Measurements from ENCODE around the gene AIF1L. TPM values are rescaled to one million over a fixed set of nuclear protein-coding genes. Genes with fewer than 3 reads are reported as not detected.

Gene AIF1L
- total and polyA plus RNA-seq, 3 donors from 2014 or later, result 8.3 to 24.6 (median 14.9) TPM

DNA sequence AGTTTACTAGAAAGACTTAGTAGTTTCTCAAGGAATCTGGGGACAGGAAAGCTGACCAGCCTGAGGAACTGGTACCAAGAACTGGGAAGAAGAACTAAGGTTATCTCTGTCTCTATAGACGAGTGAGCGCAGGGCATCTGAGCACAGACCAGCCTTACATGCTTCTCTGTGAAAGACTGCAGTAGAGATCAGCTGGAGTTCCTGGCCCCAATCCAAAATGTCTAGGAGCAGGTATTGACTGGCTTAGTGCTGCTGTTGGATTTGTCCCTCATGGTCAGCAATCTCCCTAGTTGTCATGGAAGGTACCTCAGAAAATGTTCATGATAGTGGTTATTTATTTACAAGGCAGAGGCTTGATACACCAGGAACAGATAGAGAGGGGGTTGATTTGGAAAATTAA is 42.3 kb downstream of the AIF1L start:
- no peaks in the 10 kb centered on the region for H3K4me1 ChIP-seq
- H3K4me3 ChIP-seq, result no peak overlapping the region
- H3K36me3 ChIP-seq (ENCODE audit: low read depth, missing control alignments), result no peaks in the 10 kb centered on the region
- no peak for TF ChIP-seq CTCF (IDR thresholded peaks at IDR 0.05)
- TF ChIP-seq POLR2A (IDR thresholded peaks at IDR 0.05), result no peak
- DNase-seq, result no peak
- intact Hi-C loops (cut with DNase I; ENCODE audit: low total_unique reads), result no loop called here
- no peak overlapping the region for H3K27ac ChIP-seq
- H3K9me3 ChIP-seq, result no peaks in the 10 kb centered on the region
- no peaks in the 10 kb centered on the region for H3K27me3 ChIP-seq
- 72 to 82% methylated on average over 2 of the region's 2 CpGs for WGBS, 2 donors

GRCh38 chr9:131140112-131140511 is 43.8 kb downstream of the AIF1L start:
- H3K27me3 ChIP-seq, result no peaks in the 10 kb centered on the region
- no peaks in the 10 kb centered on the region for H3K9me3 ChIP-seq
- 96 to 98% methylated on average over 4 of the region's 4 CpGs for WGBS, 2 donors
- intact Hi-C loops (cut with DNase I; ENCODE audit: low total_unique reads), result no loop called here
- TF ChIP-seq CTCF (IDR thresholded peaks at IDR 0.05) (no peak), POLR2A (IDR thresholded peaks at IDR 0.05) (no peak)
- no peak for DNase-seq
- H3K4me1 ChIP-seq, result no peaks in the 10 kb centered on the region
- no peaks in the 10 kb centered on the region for H3K36me3 ChIP-seq (ENCODE audit: low read depth, missing control alignments)
- H3K27ac ChIP-seq, result no peak overlapping the region
- no peak overlapping the region for H3K4me3 ChIP-seq

DNA sequence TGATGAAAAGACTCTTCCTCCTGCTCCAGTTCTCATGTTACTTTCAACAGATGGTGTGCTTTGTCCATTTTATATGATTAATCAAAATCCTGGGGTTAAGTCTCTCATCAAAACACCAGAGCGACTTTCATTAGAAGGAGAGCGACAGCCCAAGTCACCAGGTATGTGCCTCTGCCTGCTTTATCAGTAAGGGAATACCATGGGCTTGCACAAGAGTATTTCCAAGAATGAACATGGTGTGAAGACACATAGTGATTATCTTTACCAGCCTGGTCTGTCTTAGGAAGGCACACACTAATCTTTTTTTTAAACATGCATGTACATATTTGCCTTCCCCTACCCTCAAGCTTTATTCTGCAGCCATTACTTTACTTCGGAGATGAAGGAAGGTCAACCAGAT is 44.2 kb downstream of the AIF1L start:
- Histone ChIP-seq H3K27ac (no peak overlapping the region), H3K4me1 (no peaks in the 10 kb centered on the region), H3K4me3 (no peak overlapping the region), H3K9me3 (no peaks in the 10 kb centered on the region), H3K36me3 (ENCODE audit: low read depth, missing control alignments) (no peaks in the 10 kb centered on the region), H3K27me3 (no peaks in the 10 kb centered on the region)
- WGBS, 2 donors, result 91 to 92% methylated on average over 3 of the region's 3 CpGs
- TF ChIP-seq CTCF (IDR thresholded peaks at IDR 0.05), result no peak
- TF ChIP-seq POLR2A (IDR thresholded peaks at IDR 0.05), result no peak
- intact Hi-C loops (cut with DNase I; ENCODE audit: low total_unique reads), result no loop called here
- DNase-seq, result no peak

GRCh38 chr9:131142160-131142559 is 45.8 kb downstream of the AIF1L start:
- Histone ChIP-seq H3K9me3 (no peaks in the 10 kb centered on the region), H3K4me1 (no peaks in the 10 kb centered on the region), H3K36me3 (ENCODE audit: low read depth, missing control alignments) (no peaks in the 10 kb centered on the region), H3K27me3 (no peaks in the 10 kb centered on the region), H3K4me3 (no peak overlapping the region), H3K27ac (no peak overlapping the region)
- no peak for TF ChIP-seq POLR2A (IDR thresholded peaks at IDR 0.05)
- TF ChIP-seq CTCF (IDR thresholded peaks at IDR 0.05), result no peak
- DNase-seq, result no peak
- intact Hi-C loops (cut with DNase I; ENCODE audit: low total_unique reads), result no loop called here
- 94 to 96% methylated on average over 3 of the region's 3 CpGs for WGBS, 2 donors

- Histone ChIP-seq H3K4me3 (no peak overlapping the region), H3K27me3 (no peaks in the 10 kb centered on the region), H3K9me3 (no peaks in the 10 kb centered on the region), H3K27ac (no peak overlapping the region), H3K36me3 (ENCODE audit: low read depth, missing control alignments) (no peaks in the 10 kb centered on the region), H3K4me1 (no peaks in the 10 kb centered on the region)
- DNase-seq, result no peak
- WGBS, 2 donors, result 80 to 89% methylated on average over 3 of the region's 3 CpGs
- intact Hi-C loops (cut with DNase I; ENCODE audit: low total_unique reads), result no loop called here
- TF ChIP-seq POLR2A (IDR thresholded peaks at IDR 0.05), result no peak
- no peak for TF ChIP-seq CTCF (IDR thresholded peaks at IDR 0.05)
Observed at GRCh38 chr9:131144201-131144600, 47.9 kb downstream of the AIF1L start.
